IMR-90 (cell line): ENCODE results near the gene SLC49A4. TPM values are rescaled to one million over a fixed set of nuclear protein-coding genes. Genes with fewer than 3 reads are reported as not detected.

Source experiments
- ATAC-seq: fragments of 200-7000 bp; cut with Tn5 transposase; 2 replicates; pipeline ENCODE4 v1.9.1; 2020; ENCODE audit warnings: low read depth, mild to moderate bottlenecking, moderate library complexity
- BruUV-seq: library from RNA; stranded (reverse); fragments of 400-500 nt; replicated peaks from 2 replicates; lab custom pipeline; 2021; lab: Mats Ljungman, UMichigan
- CTCF ChIA-PET: fragments of 300-600 bp; formaldehyde crosslinking; extraction: SDS; loops from one replicate; lab custom pipeline; 2021; ENCODE audit warnings: antibody characterized with exemption; lab: Yijun Ruan, JAX
- POLR2A ChIA-PET: fragments of 300-600 bp; sonication (Branson Sonifier 250); formaldehyde crosslinking; loops from one replicate; lab custom pipeline; 2022; ENCODE audit warnings: antibody characterized with exemption; ENCODE audit not compliant: unreplicated experiment; lab: Charles Lee
- DNase-seq: peaks from one replicate; pipeline ENCODE4 v3.0.0; 2013
- H2AFZ ChIP-seq: replicated peaks from 2 replicates; pipeline ENCODE3; 2013; ENCODE audit warnings: low read length, mild to moderate bottlenecking; ENCODE audit not compliant: poor library complexity
- H2AK5ac ChIP-seq: 2 replicates; pipeline ENCODE4 v1.6.1; 2013; ENCODE audit warnings: low read depth, low read length, inconsistent platforms
- H2AK9ac ChIP-seq: replicated peaks from 2 replicates; pipeline ENCODE3; 2013; ENCODE audit warnings: mild to moderate bottlenecking, low read depth, low read length, moderate library complexity; ENCODE audit not compliant: poor library complexity
- H2BK120ac ChIP-seq: 2 replicates; pipeline ENCODE4 v1.6.1; 2013; ENCODE audit warnings: low read depth, low read length, inconsistent platforms
- H2BK15ac ChIP-seq: 3 replicates; pipeline ENCODE4 v1.6.1; 2013; ENCODE audit warnings: low read depth, low read length, inconsistent platforms
- H2BK20ac ChIP-seq: 2 replicates; pipeline ENCODE4 v1.6.1; 2013; ENCODE audit warnings: low read depth, mild to moderate bottlenecking, inconsistent platforms, low read length, moderate library complexity
- H2BK5ac ChIP-seq: 2 replicates; pipeline ENCODE4 v1.6.1; 2013; ENCODE audit warnings: mild to moderate bottlenecking, low read depth, low read length, inconsistent platforms; ENCODE audit not compliant: poor library complexity, severe bottlenecking
- H3K14ac ChIP-seq: replicated peaks from 2 replicates; pipeline ENCODE4 v1.6.1; 2013; ENCODE audit warnings: low read depth, low read length, inconsistent platforms
- H3K18ac ChIP-seq: 2 replicates; pipeline ENCODE4 v1.6.1; 2013; ENCODE audit warnings: low read depth, low read length, control low read depth
- H3K23ac ChIP-seq: 2 replicates; pipeline ENCODE4 v1.6.1; 2013; ENCODE audit warnings: low read depth, low read length, inconsistent platforms
- H3K27ac ChIP-seq: 2 replicates; pipeline ENCODE4 v1.5.1; 2013; ENCODE audit warnings: mild to moderate bottlenecking, control low read depth, low read length; ENCODE audit not compliant: insufficient read depth
- H3K27me3 ChIP-seq: 2 replicates; pipeline ENCODE4 v1.6.1; 2013; ENCODE audit warnings: low read length; ENCODE audit not compliant: control insufficient read depth, insufficient read depth
- H3K36me3 ChIP-seq: 2 replicates; pipeline ENCODE4 v1.6.1; 2013; ENCODE audit warnings: low read length, mixed read lengths; ENCODE audit not compliant: control insufficient read depth, insufficient read depth
- H3K4ac ChIP-seq: 2 replicates; pipeline ENCODE4 v1.6.1; 2013; ENCODE audit warnings: low read depth, low read length, inconsistent platforms
- H3K4me1 ChIP-seq: 2 replicates; pipeline ENCODE4 v1.6.1; 2013; ENCODE audit warnings: low read length, mixed read lengths; ENCODE audit not compliant: control insufficient read depth, insufficient read depth
- H3K4me2 ChIP-seq: 2 replicates; pipeline ENCODE4 v1.6.1; 2013; ENCODE audit warnings: low read depth, mild to moderate bottlenecking, control low read depth, low read length, moderate library complexity
- H3K4me3 ChIP-seq: 2 replicates; pipeline ENCODE4 v1.5.1; 2013; ENCODE audit warnings: low read depth, mild to moderate bottlenecking, control low read depth, low read length, moderate library complexity; ENCODE audit not compliant: insufficient read depth
- H3K56ac ChIP-seq: 2 replicates; pipeline ENCODE4 v1.6.1; 2013; ENCODE audit warnings: low read length, inconsistent platforms; ENCODE audit not compliant: insufficient read depth; ENCODE audit errors: extremely low read depth
- H3K79me1 ChIP-seq, 2 experiments: 2 replicates each; pipeline ENCODE4 v1.6.1; 2013; ENCODE audit warnings: low read length in 2 of 2, inconsistent platforms in 1 of 2, low read depth in 1 of 2
- H3K9ac ChIP-seq: 2 replicates; pipeline ENCODE4 v1.6.1; 2013; ENCODE audit warnings: low read depth, low read length, control low read depth
- H3K9me1 ChIP-seq: 2 replicates; pipeline ENCODE4 v1.6.1; 2013; ENCODE audit warnings: low read length, inconsistent platforms; ENCODE audit not compliant: insufficient read depth
- H3K9me3 ChIP-seq: 2 replicates; pipeline ENCODE4 v1.6.1; 2013; ENCODE audit warnings: low read length; ENCODE audit not compliant: control insufficient read depth, insufficient read depth
- H4K20me1 ChIP-seq: 2 replicates; pipeline ENCODE4 v1.6.1; 2013; ENCODE audit warnings: low read length, inconsistent platforms; ENCODE audit not compliant: insufficient read depth
- H4K5ac ChIP-seq: 2 replicates; pipeline ENCODE4 v1.6.1; 2013; ENCODE audit warnings: mild to moderate bottlenecking, low read depth, low read length, control low read depth
- H4K8ac ChIP-seq, 2 experiments: 2 replicates each; pipeline ENCODE4 v1.6.1; 2013; ENCODE audit warnings: low read depth in 2 of 2, low read length in 2 of 2, control low read depth in 1 of 2, inconsistent platforms in 1 of 2
- H4K91ac ChIP-seq: 2 replicates; pipeline ENCODE4 v1.6.1; 2013; ENCODE audit warnings: low read depth, low read length, inconsistent platforms; ENCODE audit not compliant: insufficient read depth
- BHLHE40 ChIP-seq: fragments of 150-350 bp; IDR thresholded peaks from 2 replicates; pipeline ENCODE4 v1.6.1; 2016; ENCODE audit warnings: mild to moderate bottlenecking, low read depth, low read length
- CEBPB ChIP-seq: IDR thresholded peaks from 2 replicates; pipeline ENCODE4 v1.6.1; 2012; ENCODE audit warnings: low read depth, low read length, improper control_type of control experiment
- FOS ChIP-seq: fragments of 150-350 bp; IDR thresholded peaks from 2 replicates; pipeline ENCODE4 v1.6.1; 2016; ENCODE audit warnings: low read depth, low read length
- MAZ ChIP-seq: IDR thresholded peaks from 2 replicates; pipeline ENCODE4 v1.6.1; 2012; ENCODE audit warnings: low read depth, mild to moderate bottlenecking, low read length, improper control_type of control experiment, moderate library complexity, borderline replicate concordance
- MXI1 ChIP-seq: IDR thresholded peaks from 2 replicates; pipeline ENCODE4 v1.6.1; 2012; ENCODE audit warnings: low read depth, mild to moderate bottlenecking, low read length, moderate library complexity, borderline replicate concordance
- NFE2L2 ChIP-seq: fragments of 150-350 bp; IDR thresholded peaks from 2 replicates; pipeline ENCODE4 v1.6.1; 2016; ENCODE audit warnings: low read depth, mild to moderate bottlenecking, low read length
- POLR2A ChIP-seq: IDR thresholded peaks from 2 replicates; pipeline ENCODE4 v1.6.1; 2012; ENCODE audit warnings: mild to moderate bottlenecking, low read depth, low read length
- RCOR1 ChIP-seq: IDR thresholded peaks from 2 replicates; pipeline ENCODE4 v1.6.1; 2012; ENCODE audit warnings: mild to moderate bottlenecking, low read length, improper control_type of control experiment; ENCODE audit not compliant: insufficient replicate concordance
- RFX5 ChIP-seq: IDR thresholded peaks from 2 replicates; pipeline ENCODE4 v1.8.0; 2012; ENCODE audit warnings: low read depth, mild to moderate bottlenecking, low read length, moderate library complexity
- SMC3 ChIP-seq: fragments of 150-350 bp; IDR thresholded peaks from 2 replicates; pipeline ENCODE4 v1.6.1; 2016; ENCODE audit warnings: low read depth, mild to moderate bottlenecking, antibody characterized with exemption, low read length, moderate library complexity
- WGBS, 2 experiments: methylation state at CpG; one replicate each; pipeline versions ENCODE4 v1.1.5 to v1.1.7; 2013; ENCODE audit warnings: missing lambda C conversion rate in 2 of 2; ENCODE audit not compliant: insufficient read length in 1 of 2; ENCODE audit errors: extremely low coverage in 2 of 2; 5-methylcytosine and 5-hydroxymethylcytosine counted together
- dilution Hi-C: fragments of 300-500 bp; cut with HindIII; formaldehyde crosslinking; loops from one replicate; pipeline ENCODE4 v1.14.3; 2018; ENCODE audit warnings: low sequenced_read_pairs; ENCODE audit not compliant: unreplicated experiment
- in situ Hi-C: fragments of 300-500 bp; cut with MboI; formaldehyde crosslinking; loops from 3 replicates; pipeline ENCODE4 v1.14.3; 2019; ENCODE audit warnings: low sequenced_read_pairs, inconsistent platforms, mixed read lengths
- intact Hi-C: fragments of 100-400 bp; cut with micrococcal nuclease; formaldehyde crosslinking; loops from 2 replicates; pipeline ENCODE4 v1.10.0; 2022
- polyA plus RNA-seq, 3 experiments: library from polyadenylated mRNA; depleted of rRNA; stranded (reverse); fragments of >200 nt; gene quantifications; 2 replicates each; pipeline ENCODE4 v1.2.3, GENCODE V29; 2012; ENCODE audit warnings: low replicate concordance in 1 of 3
- total RNA-seq: library from RNA; depleted of rRNA; stranded (reverse); fragments of >200 nt; gene quantifications from 2 replicates; pipeline ENCODE4 v1.2.3, GENCODE V29; 2012
- TF ChIP-seq, protein P1 (sequence below): conservative IDR thresholded peaks from 2 replicates; pipeline ENCODE4 v1.5.1; 2012; ENCODE audit warnings: mild to moderate bottlenecking, low read depth, low read length, improper control_type of control experiment

Gene SLC49A4
- total and polyA plus RNA-seq, 2 of the 4 experiments (the other 2 are of a cell fraction), result 6.5 to 6.8 TPM

DNA sequence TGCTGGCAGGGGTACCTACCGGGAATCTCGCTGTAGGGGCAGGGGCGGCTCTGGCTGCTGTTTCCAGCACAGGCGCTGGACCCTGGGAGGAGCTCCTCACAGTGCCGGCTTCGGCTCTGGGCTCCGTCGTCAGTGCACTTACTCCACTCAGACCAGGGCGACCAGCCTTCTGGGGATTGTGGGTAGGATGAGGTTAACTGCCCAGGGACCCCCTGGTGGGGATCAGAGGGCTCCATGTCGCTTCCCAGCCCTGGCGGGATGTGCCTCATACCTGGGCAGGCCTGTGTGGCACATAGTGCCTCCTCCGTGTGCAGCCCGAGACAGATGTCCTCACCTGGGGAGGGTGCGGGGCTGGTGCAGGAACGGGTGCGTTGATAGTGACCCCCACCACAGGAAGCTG lies 117.0 kb downstream of the SLC49A4 start:
- no TSS peak for BruUV-seq
- no peak overlapping the region for H3K27ac ChIP-seq
- WGBS, 2 experiments, result 67% methylated on average over 3 of the region's 16 CpGs; no CpG with 5 or more reads in 1 of the 2 experiments

More for the DNA sequence above, 117.0 kb downstream of the SLC49A4 start:
- in situ Hi-C loops, result no loop called here
- Histone ChIP-seq H3K36me3 (no peaks in the 10 kb centered on the region), H4K5ac (no peak overlapping the region), H4K20me1 (no peaks in the 10 kb centered on the region), H3K79me1 (no peaks in the 10 kb centered on the region), H3K4ac (no peak overlapping the region), H3K9ac (no peak overlapping the region), H4K91ac (no peak overlapping the region), H3K56ac (no peak overlapping the region), H3K9me3 (no peaks in the 10 kb centered on the region; the same call in 1 of the 2 replicates), H3K4me2 (no peak overlapping the region), H3K4me1 (no peaks in the 10 kb centered on the region), H2AK5ac (no peak overlapping the region), H3K9me1 (no peaks in the 10 kb centered on the region), H2BK20ac (no peak overlapping the region), H2BK5ac (no peak overlapping the region), H3K18ac (no peak overlapping the region), H2BK120ac (no peak overlapping the region), H3K23ac (no peak overlapping the region), H4K8ac (no peak overlapping the region), H3K14ac (no peak overlapping the region), H3K4me3 (no peak overlapping the region), H2AFZ (no peak overlapping the region), H2BK15ac (no peak overlapping the region), H2AK9ac (no peak overlapping the region), H3K27me3 (peaks cover 66% of the 10 kb centered on the region)
- no peak for DNase-seq
- no peak for TF ChIP-seq CEBPB
- TF ChIP-seq RFX5, result no peak
- no peak for TF ChIP-seq MXI1
- no peak for TF ChIP-seq BHLHE40
- TF ChIP-seq MAZ, result no peak
- TF ChIP-seq SMC3, result no peak
- TF ChIP-seq, protein P1, sequence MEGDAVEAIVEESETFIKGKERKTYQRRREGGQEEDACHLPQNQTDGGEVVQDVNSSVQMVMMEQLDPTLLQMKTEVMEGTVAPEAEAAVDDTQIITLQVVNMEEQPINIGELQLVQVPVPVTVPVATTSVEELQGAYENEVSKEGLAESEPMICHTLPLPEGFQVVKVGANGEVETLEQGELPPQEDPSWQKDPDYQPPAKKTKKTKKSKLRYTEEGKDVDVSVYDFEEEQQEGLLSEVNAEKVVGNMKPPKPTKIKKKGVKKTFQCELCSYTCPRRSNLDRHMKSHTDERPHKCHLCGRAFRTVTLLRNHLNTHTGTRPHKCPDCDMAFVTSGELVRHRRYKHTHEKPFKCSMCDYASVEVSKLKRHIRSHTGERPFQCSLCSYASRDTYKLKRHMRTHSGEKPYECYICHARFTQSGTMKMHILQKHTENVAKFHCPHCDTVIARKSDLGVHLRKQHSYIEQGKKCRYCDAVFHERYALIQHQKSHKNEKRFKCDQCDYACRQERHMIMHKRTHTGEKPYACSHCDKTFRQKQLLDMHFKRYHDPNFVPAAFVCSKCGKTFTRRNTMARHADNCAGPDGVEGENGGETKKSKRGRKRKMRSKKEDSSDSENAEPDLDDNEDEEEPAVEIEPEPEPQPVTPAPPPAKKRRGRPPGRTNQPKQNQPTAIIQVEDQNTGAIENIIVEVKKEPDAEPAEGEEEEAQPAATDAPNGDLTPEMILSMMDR, result no peak
- TF ChIP-seq POLR2A, result no peak
- no peak for TF ChIP-seq RCOR1
- no peak for TF ChIP-seq FOS
- no peak for TF ChIP-seq NFE2L2
- ChIA-PET CTCF (no interaction called here), POLR2A (no interaction called here)
- intact Hi-C loops, result no loop called here
- no peak for ATAC-seq
- dilution Hi-C loops, result no loop called here
